Sigmoid colon (tissue), 7 donors: Measurements from ENCODE around the gene NAAA. TPM values are rescaled to one million over a fixed set of nuclear protein-coding genes. Genes with fewer than 3 reads are reported as not detected.
"Not testable (repeated sequence)": the region's sequence is repeated elsewhere in the genome, so short reads cannot be mapped to it uniquely, and the experiment has no call there.

Experiments
- DNase-seq: peaks from one replicate; pipeline ENCODE4 v3.0.0-alpha.2; 2019
- H3K27ac ChIP-seq, 4 donors: fragments of 200-600 bp; sonication (generic); one replicate each; pipeline ENCODE4 v1.5.1; 2016 to 2019; ENCODE audit warnings: mild to moderate bottlenecking in 1 of 4
- H3K27me3 ChIP-seq, 3 donors: fragments of 200-600 bp; sonication (generic); one replicate each; pipeline ENCODE4 v1.5.1; 2019; ENCODE audit warnings: mild to moderate bottlenecking in 1 of 3
- H3K36me3 ChIP-seq, 4 donors: fragments of 200-600 bp; sonication (generic); one replicate each; pipeline ENCODE4 v1.5.1; 2016 to 2019
- H3K4me1 ChIP-seq, 4 donors: fragments of 200-600 bp; sonication (generic); one replicate each; pipeline ENCODE4 v1.5.1; 2017 to 2019
- H3K4me3 ChIP-seq, 4 donors: fragments of 200-600 bp; sonication (generic); one replicate each; pipeline ENCODE4 v1.5.1; 2017 to 2019; ENCODE audit warnings: mild to moderate bottlenecking in 2 of 4, moderate library complexity in 1 of 4
- H3K9me3 ChIP-seq, 4 donors: fragments of 200-600 bp in 3 of 4; sonication (generic) in 3 of 4; one replicate each; pipeline versions ENCODE4 v1.5.1 to v1.6.1; 2013 to 2019
- EP300 ChIP-seq, 4 donors: sonication (generic); formaldehyde crosslinking; IDR thresholded peaks; one replicate each; pipeline ENCODE4 v1.6.1; 2017; ENCODE audit warnings: antibody characterized with exemption in 4 of 4
- POLR2A ChIP-seq, 2 donors: fragments of 450-650 bp; IDR thresholded peaks; one replicate each; pipeline ENCODE4 v1.6.1; 2016; ENCODE audit warnings: antibody characterized with exemption in 2 of 2, mild to moderate bottlenecking in 2 of 2, moderate library complexity in 2 of 2
- POLR2AphosphoS5 ChIP-seq, 4 donors: sonication (generic); formaldehyde crosslinking; IDR thresholded peaks; one replicate each; pipeline ENCODE4 v1.6.1; 2017; ENCODE audit warnings: antibody characterized with exemption in 4 of 4
- WGBS, 2 donors: extraction: QIAGEN DNeasy Blood & Tissue Kit; methylation state at CpG; one replicate each; pipeline ENCODE4 v1.1.7; 2013; 5-methylcytosine and 5-hydroxymethylcytosine counted together
- intact Hi-C: fragments of 100-400 bp; cut with DNase I; formaldehyde crosslinking; loops from one replicate; pipeline ENCODE4 v1.15.1; 2023
- polyA plus RNA-seq, 3 donors: library from polyadenylated mRNA; stranded (reverse); fragments of 200-250 nt; gene quantifications; one replicate each; pipeline ENCODE4 v1.2.3, GENCODE V29; 2013
- total RNA-seq, 4 donors: library from RNA; depleted of rRNA; stranded (reverse); fragments of >200 nt; gene quantifications; one replicate each; pipeline ENCODE4 v1.1.0, GENCODE V29; 2016
- TF ChIP-seq, protein P1 (sequence below), 4 experiments: fragments of 450-650 bp in 3 of 4; fragments of 200-600 bp in 1 of 4; IDR thresholded peaks; one replicate each; pipeline ENCODE4 v1.5.1; 2016 to 2019; ENCODE audit warnings: antibody characterized with exemption in 4 of 4, mild to moderate bottlenecking in 3 of 4, moderate library complexity in 2 of 4
- donor health status: healthy with polysubstance abuse.
- donor health status: Bipolar disorder and iron deficiency.
- donor health status: healthy.

Gene NAAA
- total and polyA plus RNA-seq, 7 donors = 23.3 to 60.6 (median 43.7) TPM

DNA sequence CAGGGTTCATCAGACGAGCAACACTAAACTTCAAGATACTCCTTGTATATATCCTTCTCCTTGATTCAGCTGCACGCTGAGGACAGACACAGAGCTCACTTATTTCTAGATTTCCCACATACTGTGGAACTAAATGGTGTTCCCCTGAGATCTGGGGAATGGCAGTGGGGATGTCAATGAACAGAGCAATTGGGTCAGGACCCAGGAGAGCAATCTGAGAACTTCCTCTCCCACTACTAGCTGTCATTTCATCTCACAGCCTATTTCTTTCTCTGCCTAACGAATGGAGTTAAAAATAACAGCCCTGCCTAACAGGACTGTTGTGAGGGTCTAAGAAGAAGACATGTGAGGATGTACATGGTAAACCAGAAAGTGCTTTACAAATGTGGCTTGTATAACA lies 10.7 kb downstream of the NAAA start:
- no peaks in the 10 kb centered on the region for H3K9me3 ChIP-seq
- 89 to 95% methylated on average over 3 of the region's 3 CpGs for WGBS, 2 donors
- no peaks in the 10 kb centered on the region for H3K4me1 ChIP-seq
- intact Hi-C loops = no loop called here
- DNase-seq = no peak
- TF ChIP-seq POLR2A (IDR thresholded peaks at IDR 0.05) (no peak), EP300 (IDR thresholded peaks at IDR 0.05) (no peak), POLR2AphosphoS5 (IDR thresholded peaks at IDR 0.05) (no peak)
- TF ChIP-seq, protein P1, sequence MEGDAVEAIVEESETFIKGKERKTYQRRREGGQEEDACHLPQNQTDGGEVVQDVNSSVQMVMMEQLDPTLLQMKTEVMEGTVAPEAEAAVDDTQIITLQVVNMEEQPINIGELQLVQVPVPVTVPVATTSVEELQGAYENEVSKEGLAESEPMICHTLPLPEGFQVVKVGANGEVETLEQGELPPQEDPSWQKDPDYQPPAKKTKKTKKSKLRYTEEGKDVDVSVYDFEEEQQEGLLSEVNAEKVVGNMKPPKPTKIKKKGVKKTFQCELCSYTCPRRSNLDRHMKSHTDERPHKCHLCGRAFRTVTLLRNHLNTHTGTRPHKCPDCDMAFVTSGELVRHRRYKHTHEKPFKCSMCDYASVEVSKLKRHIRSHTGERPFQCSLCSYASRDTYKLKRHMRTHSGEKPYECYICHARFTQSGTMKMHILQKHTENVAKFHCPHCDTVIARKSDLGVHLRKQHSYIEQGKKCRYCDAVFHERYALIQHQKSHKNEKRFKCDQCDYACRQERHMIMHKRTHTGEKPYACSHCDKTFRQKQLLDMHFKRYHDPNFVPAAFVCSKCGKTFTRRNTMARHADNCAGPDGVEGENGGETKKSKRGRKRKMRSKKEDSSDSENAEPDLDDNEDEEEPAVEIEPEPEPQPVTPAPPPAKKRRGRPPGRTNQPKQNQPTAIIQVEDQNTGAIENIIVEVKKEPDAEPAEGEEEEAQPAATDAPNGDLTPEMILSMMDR (IDR thresholded peaks at IDR 0.05) = no peak
- no peaks in the 10 kb centered on the region for H3K27me3 ChIP-seq
- H3K4me3 ChIP-seq = no peak overlapping the region
- H3K27ac ChIP-seq = no peak overlapping the region
- H3K36me3 ChIP-seq = peaks cover 0 to 19% (median 4%) of the 10 kb centered on the region in 4 donors

DNA sequence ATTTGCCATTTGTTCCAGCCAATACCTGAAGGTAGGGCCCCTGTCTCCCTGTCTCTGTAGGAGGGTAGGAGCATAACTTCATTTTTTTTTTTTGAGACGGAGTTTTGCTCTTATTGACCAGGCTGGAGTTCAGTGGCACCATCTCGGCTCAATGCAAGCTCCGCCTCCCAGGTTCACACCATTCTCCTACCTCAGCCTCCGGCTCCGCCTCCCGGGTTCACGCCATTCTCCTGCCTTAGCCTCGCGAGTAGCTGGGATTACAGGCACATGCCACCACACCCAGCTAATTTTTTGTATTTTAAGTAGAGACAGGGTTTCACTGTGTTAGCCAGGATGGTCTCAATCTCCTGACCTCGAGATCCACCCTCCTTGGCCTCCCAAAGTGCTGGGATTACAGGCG lies 15.9 kb downstream of the NAAA start:
- DNase-seq, H3K27me3 ChIP-seq, intact Hi-C loops, H3K9me3 ChIP-seq, H3K4me3 ChIP-seq, H3K4me1 ChIP-seq, H3K27ac ChIP-seq: not testable (repeated sequence)
- peaks cover 0 to 21% (median 4%) of the 10 kb centered on the region in 4 donors for H3K36me3 ChIP-seq
- 94 to 96% methylated on average over 11 of the region's 11 CpGs for WGBS, 2 donors

DNA sequence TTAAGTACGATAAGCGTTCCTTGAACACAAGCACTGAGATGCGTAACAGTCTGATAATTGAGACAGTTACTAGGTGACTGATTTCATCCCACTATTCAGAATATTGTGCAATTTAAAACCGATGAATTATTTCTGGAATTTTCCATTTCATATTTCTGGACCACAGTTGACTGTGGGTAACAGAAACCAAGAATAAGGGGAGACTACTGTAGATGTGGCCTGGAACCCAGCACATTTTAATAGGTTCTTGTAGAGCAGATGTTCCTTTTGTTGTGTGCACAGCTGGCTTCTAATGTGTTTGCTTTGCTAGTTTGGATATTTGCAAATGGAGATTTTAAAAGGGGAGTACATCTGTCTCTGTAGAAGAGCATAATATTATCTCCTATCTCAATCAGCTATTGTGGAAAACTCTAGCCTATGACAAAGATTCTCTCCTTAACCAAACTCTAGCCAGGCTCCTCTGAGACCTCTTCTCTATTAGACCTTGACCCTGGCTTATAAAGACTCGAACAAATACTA lies 16.4 kb downstream of the NAAA start:
- WGBS, 2 donors = 88 to 93% methylated on average over 5 of the region's 5 CpGs
- TF ChIP-seq, protein P1 (IDR thresholded peaks at IDR 0.05) = no peak
- TF ChIP-seq POLR2A (IDR thresholded peaks at IDR 0.05) = no peak
- no peak for TF ChIP-seq EP300 (IDR thresholded peaks at IDR 0.05)
- TF ChIP-seq POLR2AphosphoS5 (IDR thresholded peaks at IDR 0.05) = no peak
- Histone ChIP-seq H3K27me3 (no peaks in the 10 kb centered on the region), H3K36me3 (peaks cover 0 to 17% (median 4%) of the 10 kb centered on the region in 4 donors), H3K4me1 (no peaks in the 10 kb centered on the region), H3K4me3 (no peak overlapping the region), H3K9me3 (no peaks in the 10 kb centered on the region), H3K27ac (no peak overlapping the region)
- intact Hi-C loops = no loop called here
- DNase-seq = no peak

DNA sequence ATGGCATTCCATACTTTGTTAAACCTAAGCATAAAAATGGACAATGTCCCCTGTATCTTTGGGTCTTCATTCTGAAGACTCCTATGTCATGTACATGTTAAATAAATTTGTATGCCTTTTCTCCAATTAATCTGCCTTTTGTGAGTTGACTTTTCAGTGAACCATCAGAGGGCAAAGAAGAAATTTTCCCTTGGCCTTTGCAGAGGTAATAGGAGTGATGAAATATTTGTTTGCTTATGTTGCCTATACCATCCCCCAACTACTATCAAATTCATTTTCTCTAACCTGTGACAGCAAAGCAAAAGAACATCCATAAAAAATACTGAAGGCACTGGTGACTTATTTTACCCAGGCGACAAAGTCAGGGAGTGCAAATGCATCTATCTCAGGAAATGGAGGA lies 18.2 kb downstream of the NAAA start:
- no peaks in the 10 kb centered on the region for H3K27me3 ChIP-seq
- peaks cover 0 to 14% (median 4%) of the 10 kb centered on the region in 4 donors for H3K36me3 ChIP-seq
- no peak for DNase-seq
- no peaks in the 10 kb centered on the region for H3K9me3 ChIP-seq
- H3K4me1 ChIP-seq = no peaks in the 10 kb centered on the region
- no peak overlapping the region for H3K27ac ChIP-seq
- no peak for TF ChIP-seq POLR2AphosphoS5 (IDR thresholded peaks at IDR 0.05)
- no peak for TF ChIP-seq EP300 (IDR thresholded peaks at IDR 0.05)
- TF ChIP-seq POLR2A (IDR thresholded peaks at IDR 0.05) = no peak
- TF ChIP-seq, protein P1 (IDR thresholded peaks at IDR 0.05) = no peak
- H3K4me3 ChIP-seq = no peak overlapping the region
- 80 to 85% methylated on average over 1 of the region's 1 CpG for WGBS, 2 donors
- intact Hi-C loops = no loop called here

DNA sequence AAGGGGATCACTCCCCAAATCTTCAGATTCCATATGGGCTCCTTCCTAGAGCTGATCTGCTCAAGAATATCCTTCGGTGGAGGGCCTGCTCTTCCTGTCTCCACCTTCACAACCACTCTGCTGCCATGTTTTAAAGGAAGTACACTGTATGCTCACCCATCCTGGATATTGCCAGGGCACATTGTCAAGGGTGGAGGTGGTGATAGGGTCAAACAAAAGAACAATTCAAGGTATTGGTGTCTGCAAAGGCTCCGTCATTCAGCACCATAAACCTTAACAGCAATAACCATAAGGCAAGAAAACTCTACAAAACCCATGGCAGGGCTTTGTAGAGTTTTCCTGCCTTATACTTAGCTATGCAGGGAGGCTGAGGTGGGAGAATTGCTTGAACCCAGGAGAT lies 18.9 kb downstream of the NAAA start:
- H3K27me3 ChIP-seq = no peaks in the 10 kb centered on the region

More for the DNA sequence above, 18.9 kb downstream of the NAAA start:
- H3K4me3 ChIP-seq = no peak overlapping the region
- no peaks in the 10 kb centered on the region for H3K9me3 ChIP-seq
- TF ChIP-seq, protein P1 (IDR thresholded peaks at IDR 0.05) = no peak
- no peak for TF ChIP-seq POLR2A (IDR thresholded peaks at IDR 0.05)
- H3K36me3 ChIP-seq = peaks cover 0 to 14% (median 4%) of the 10 kb centered on the region in 4 donors
- intact Hi-C loops = no loop called here
- 30 to 81% methylated on average over 2 of the region's 2 CpGs for WGBS, 2 donors
- DNase-seq = no peak
- H3K27ac ChIP-seq = no peak overlapping the region
- H3K4me1 ChIP-seq = no peaks in the 10 kb centered on the region
